HepG2 (cell line): ENCODE data around the gene SOX12. TPM values are rescaled to one million over a fixed set of nuclear protein-coding genes. Genes with fewer than 3 reads are reported as not detected.

Experiments
- ADNP ChIP-seq: sonication (generic); formaldehyde crosslinking; IDR thresholded peaks from 2 replicates; pipeline ENCODE4 v1.4.0; 2020; ENCODE audit warnings: missing genetic modification reagents
- ARID2 ChIP-seq: sonication (generic); formaldehyde crosslinking; IDR thresholded peaks from 2 replicates; pipeline ENCODE4 v1.8.1; 2022; ENCODE audit warnings: mild to moderate bottlenecking, missing genetic modification reagents, borderline replicate concordance
- CENPX ChIP-seq: sonication (generic); formaldehyde crosslinking; IDR thresholded peaks from 2 replicates; pipeline ENCODE4 v1.9.0; 2021; ENCODE audit warnings: mild to moderate bottlenecking, missing genetic modification reagents, moderate library complexity
- HOXA5 ChIP-seq: sonication (generic); formaldehyde crosslinking; IDR thresholded peaks from 2 replicates; pipeline ENCODE4 v1.4.0; 2020; ENCODE audit warnings: missing genetic modification reagents
- NR1H2 ChIP-seq: sonication (generic); formaldehyde crosslinking; IDR thresholded peaks from 2 replicates; pipeline ENCODE4 v1.8.1; 2022; ENCODE audit warnings: low read depth, missing genetic modification reagents, borderline replicate concordance
- PAWR ChIP-seq: sonication (generic); formaldehyde crosslinking; IDR thresholded peaks from 2 replicates; pipeline ENCODE4 v1.4.0; 2020; ENCODE audit warnings: missing genetic modification reagents, mild to moderate bottlenecking, borderline replicate concordance
- POLR2AphosphoS5 ChIP-seq: IDR thresholded peaks from 2 replicates; pipeline ENCODE4 v1.6.1; 2012; ENCODE audit warnings: low read depth, low read length
- SATB2 ChIP-seq: sonication (generic); formaldehyde crosslinking; IDR thresholded peaks from 2 replicates; pipeline ENCODE4 v1.5.0; 2020; ENCODE audit warnings: missing genetic modification reagents
- SPEN ChIP-seq: sonication (generic); formaldehyde crosslinking; IDR thresholded peaks from 2 replicates; pipeline ENCODE4 v1.5.1; 2020; ENCODE audit warnings: low read depth, mild to moderate bottlenecking, missing genetic modification reagents
- SRSF9 ChIP-seq: fragments of 200-400 bp; formaldehyde crosslinking; IDR thresholded peaks from 2 replicates; pipeline ENCODE4 v1.6.1; 2018; ENCODE audit warnings: borderline replicate concordance, mild to moderate bottlenecking, low read depth, low read length; ENCODE audit not compliant: insufficient read depth, poor library complexity, severe bottlenecking
- TRIM24 ChIP-seq: sonication (generic); formaldehyde crosslinking; IDR thresholded peaks from 2 replicates; pipeline ENCODE4 v1.8.0; 2022; ENCODE audit warnings: mild to moderate bottlenecking, missing genetic modification reagents
- ZNF296 ChIP-seq: sonication (generic); formaldehyde crosslinking; conservative IDR thresholded peaks from 2 replicates; pipeline ENCODE4 v1.5.0; 2020; ENCODE audit warnings: mild to moderate bottlenecking, missing genetic modification reagents
- ZNF33A ChIP-seq: sonication (generic); formaldehyde crosslinking; IDR thresholded peaks from 2 replicates; pipeline ENCODE4 v1.5.1; 2020; ENCODE audit warnings: missing genetic modification reagents, mild to moderate bottlenecking, moderate library complexity, borderline replicate concordance
- ZNF841 ChIP-seq: sonication (generic); formaldehyde crosslinking; IDR thresholded peaks from 2 replicates; pipeline ENCODE4 v1.8.1; 2023; ENCODE audit warnings: missing genetic modification reagents, borderline replicate concordance
- ZSCAN12 ChIP-seq: sonication (generic); formaldehyde crosslinking; IDR thresholded peaks from 2 replicates; pipeline ENCODE4 v1.9.0; 2021; ENCODE audit warnings: mild to moderate bottlenecking, missing genetic modification reagents
- ZSCAN31 ChIP-seq: sonication (generic); formaldehyde crosslinking; IDR thresholded peaks from 2 replicates; pipeline ENCODE4 v1.5.0; 2020; ENCODE audit warnings: low read depth, mild to moderate bottlenecking, missing genetic modification reagents
- polyA plus RNA-seq, 8 experiments: library from polyadenylated mRNA; depleted of rRNA in 3 of 8; stranded (reverse) in 7 of 8; unstranded in 1 of 8; fragments of >200 nt; fragmentation: Illumina TruSeq in 4 of 8; extraction: Trizol in 4 of 8; gene quantifications; 2 replicates each; pipeline versions ENCODE4 v1.2.1 to v1.2.3, GENCODE V29; 2011 to 2016; ENCODE audit warnings: low read depth in 4 of 8, missing spikeins in 1 of 8, mixed read lengths in 1 of 8; ENCODE audit not compliant: insufficient read depth in 1 of 8
- total RNA-seq, 5 experiments: library from RNA; depleted of rRNA; stranded (reverse); fragments of >200 nt; fragmentation: Illumina TruSeq; extraction: Trizol; gene quantifications; 2 replicates each; pipeline ENCODE4 v1.2.3, GENCODE V29; 2016; ENCODE audit warnings: low read depth in 1 of 5
- TF ChIP-seq, protein P1 (sequence below): sonication (generic); formaldehyde crosslinking; conservative IDR thresholded peaks from 2 replicates; pipeline ENCODE4 v1.4.0; 2020; ENCODE audit warnings: missing genetic modification reagents
- TF ChIP-seq, protein P2 (sequence below): sonication (generic); formaldehyde crosslinking; IDR thresholded peaks from 2 replicates; pipeline ENCODE4 v1.8.0; 2022; ENCODE audit warnings: mild to moderate bottlenecking, missing genetic modification reagents
- TF ChIP-seq, protein P3 (sequence below): sonication (generic); formaldehyde crosslinking; conservative IDR thresholded peaks from 2 replicates; pipeline ENCODE4 v1.8.0; 2022; ENCODE audit warnings: mild to moderate bottlenecking, moderate library complexity, missing genetic modification reagents
- TF ChIP-seq, protein P4 (sequence below): sonication (generic); formaldehyde crosslinking; conservative IDR thresholded peaks from 2 replicates; pipeline ENCODE4 v1.5.0; 2020; ENCODE audit warnings: missing genetic modification reagents

The SOX12 gene
- total and polyA plus RNA-seq, 2 of the 13 experiments (the other 11 are each of a cell fraction or from before 2014, with no cell fraction given): 10.0 to 18.7 TPM

DNA sequence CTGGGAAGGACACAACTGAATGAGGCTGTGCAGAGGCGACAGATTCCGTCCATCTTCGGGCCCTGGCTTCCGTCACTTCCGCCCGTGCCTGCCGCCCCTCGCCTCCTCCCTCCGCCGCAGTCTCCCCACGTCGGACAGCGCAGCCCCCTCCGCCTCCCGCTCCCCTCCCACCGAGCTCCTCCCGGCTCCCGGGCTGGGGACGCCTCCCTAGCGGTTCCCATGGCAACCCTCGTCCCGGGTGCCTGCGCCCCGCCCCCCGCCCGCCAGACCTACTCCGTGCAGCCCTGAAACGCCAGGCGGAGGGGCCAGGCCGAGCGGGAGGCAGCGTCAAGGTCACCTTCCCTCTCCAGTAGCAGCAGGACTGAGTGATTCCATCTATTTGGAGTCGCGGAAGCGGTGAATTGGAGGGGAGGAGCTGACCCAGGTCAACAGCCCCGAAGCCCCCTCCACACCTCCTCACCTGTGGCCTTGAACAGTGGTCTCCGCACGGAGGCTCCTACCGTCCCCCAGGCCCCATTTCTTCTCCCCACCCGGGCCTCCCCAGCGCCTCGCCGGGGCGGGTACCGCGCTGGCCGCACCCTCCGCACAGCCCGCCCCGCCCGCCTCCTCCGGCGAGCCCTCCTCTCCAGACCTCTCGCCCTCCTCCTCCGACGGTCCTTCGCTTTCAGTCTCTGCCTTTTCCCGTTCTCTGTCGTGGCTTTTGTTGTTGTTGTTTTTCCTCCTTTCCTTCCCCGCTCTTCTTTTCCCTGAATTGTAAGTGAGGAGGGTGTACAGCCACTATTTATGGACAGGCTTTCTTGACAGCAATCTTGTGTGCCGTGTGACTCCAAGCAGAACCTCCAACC, 22.5 kb downstream of the SOX12 start (continued):
- TF ChIP-seq ZSCAN12 (CRISPR knock-in tag) (no peak), ADNP (CRISPR knock-in tag) (peak; percentile 21; the same call in 1 of the 2 replicates), POLR2AphosphoS5 (peak; percentile 88), PAWR (no peak; the same call in 1 of the 2 replicates), SPEN (CRISPR knock-in tag) (peak; percentile 93), ARID2 (CRISPR knock-in tag) (0 out of 2 replicates have a peak, but pooled peaks have one; percentile 85), ZNF296 (CRISPR knock-in tag) (no peak), TRIM24 (no peak), SRSF9 (no peak), ZNF841 (no peak), HOXA5 (CRISPR knock-in tag) (peak; percentile 98), SATB2 (CRISPR knock-in tag) (peak; percentile 23; the same call in 1 of the 2 replicates), CENPX (CRISPR knock-in tag) (no peak), ZNF33A (CRISPR knock-in tag) (no peak), ZSCAN31 (CRISPR knock-in tag) (peak; percentile 99; the same call in 1 of the 2 replicates), NR1H2 (CRISPR knock-in tag) (0 out of 2 replicates have a peak, but pooled peaks have one; percentile 74)
- TF ChIP-seq, protein P1, sequence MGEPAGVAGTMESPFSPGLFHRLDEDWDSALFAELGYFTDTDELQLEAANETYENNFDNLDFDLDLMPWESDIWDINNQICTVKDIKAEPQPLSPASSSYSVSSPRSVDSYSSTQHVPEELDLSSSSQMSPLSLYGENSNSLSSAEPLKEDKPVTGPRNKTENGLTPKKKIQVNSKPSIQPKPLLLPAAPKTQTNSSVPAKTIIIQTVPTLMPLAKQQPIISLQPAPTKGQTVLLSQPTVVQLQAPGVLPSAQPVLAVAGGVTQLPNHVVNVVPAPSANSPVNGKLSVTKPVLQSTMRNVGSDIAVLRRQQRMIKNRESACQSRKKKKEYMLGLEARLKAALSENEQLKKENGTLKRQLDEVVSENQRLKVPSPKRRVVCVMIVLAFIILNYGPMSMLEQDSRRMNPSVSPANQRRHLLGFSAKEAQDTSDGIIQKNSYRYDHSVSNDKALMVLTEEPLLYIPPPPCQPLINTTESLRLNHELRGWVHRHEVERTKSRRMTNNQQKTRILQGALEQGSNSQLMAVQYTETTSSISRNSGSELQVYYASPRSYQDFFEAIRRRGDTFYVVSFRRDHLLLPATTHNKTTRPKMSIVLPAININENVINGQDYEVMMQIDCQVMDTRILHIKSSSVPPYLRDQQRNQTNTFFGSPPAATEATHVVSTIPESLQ (CRISPR knock-in tag): peak; percentile 99
- TF ChIP-seq, protein P2, sequence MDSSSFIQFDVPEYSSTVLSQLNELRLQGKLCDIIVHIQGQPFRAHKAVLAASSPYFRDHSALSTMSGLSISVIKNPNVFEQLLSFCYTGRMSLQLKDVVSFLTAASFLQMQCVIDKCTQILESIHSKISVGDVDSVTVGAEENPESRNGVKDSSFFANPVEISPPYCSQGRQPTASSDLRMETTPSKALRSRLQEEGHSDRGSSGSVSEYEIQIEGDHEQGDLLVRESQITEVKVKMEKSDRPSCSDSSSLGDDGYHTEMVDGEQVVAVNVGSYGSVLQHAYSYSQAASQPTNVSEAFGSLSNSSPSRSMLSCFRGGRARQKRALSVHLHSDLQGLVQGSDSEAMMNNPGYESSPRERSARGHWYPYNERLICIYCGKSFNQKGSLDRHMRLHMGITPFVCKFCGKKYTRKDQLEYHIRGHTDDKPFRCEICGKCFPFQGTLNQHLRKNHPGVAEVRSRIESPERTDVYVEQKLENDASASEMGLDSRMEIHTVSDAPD (CRISPR knock-in tag): peak; percentile 95
- TF ChIP-seq, protein P3, sequence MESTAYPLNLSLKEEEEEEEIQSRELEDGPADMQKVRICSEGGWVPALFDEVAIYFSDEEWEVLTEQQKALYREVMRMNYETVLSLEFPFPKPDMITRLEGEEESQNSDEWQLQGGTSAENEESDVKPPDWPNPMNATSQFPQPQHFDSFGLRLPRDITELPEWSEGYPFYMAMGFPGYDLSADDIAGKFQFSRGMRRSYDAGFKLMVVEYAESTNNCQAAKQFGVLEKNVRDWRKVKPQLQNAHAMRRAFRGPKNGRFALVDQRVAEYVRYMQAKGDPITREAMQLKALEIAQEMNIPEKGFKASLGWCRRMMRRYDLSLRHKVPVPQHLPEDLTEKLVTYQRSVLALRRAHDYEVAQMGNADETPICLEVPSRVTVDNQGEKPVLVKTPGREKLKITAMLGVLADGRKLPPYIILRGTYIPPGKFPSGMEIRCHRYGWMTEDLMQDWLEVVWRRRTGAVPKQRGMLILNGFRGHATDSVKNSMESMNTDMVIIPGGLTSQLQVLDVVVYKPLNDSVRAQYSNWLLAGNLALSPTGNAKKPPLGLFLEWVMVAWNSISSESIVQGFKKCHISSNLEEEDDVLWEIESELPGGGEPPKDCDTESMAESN (CRISPR knock-in tag): peak; percentile 98
- TF ChIP-seq, protein P4, sequence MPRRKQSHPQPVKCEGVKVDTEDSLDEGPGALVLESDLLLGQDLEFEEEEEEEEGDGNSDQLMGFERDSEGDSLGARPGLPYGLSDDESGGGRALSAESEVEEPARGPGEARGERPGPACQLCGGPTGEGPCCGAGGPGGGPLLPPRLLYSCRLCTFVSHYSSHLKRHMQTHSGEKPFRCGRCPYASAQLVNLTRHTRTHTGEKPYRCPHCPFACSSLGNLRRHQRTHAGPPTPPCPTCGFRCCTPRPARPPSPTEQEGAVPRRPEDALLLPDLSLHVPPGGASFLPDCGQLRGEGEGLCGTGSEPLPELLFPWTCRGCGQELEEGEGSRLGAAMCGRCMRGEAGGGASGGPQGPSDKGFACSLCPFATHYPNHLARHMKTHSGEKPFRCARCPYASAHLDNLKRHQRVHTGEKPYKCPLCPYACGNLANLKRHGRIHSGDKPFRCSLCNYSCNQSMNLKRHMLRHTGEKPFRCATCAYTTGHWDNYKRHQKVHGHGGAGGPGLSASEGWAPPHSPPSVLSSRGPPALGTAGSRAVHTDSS (CRISPR knock-in tag): no peak
